HepG2 (cell line): ENCODE results near the gene C20orf144. TPM values are rescaled to one million over a fixed set of nuclear protein-coding genes. Genes with fewer than 3 reads are reported as not detected.

Source experiments
- FLYWCH1 ChIP-seq: sonication (generic); formaldehyde crosslinking; IDR thresholded peaks from 2 replicates; pipeline ENCODE4 v1.8.1; 2023; ENCODE audit warnings: mild to moderate bottlenecking, missing genetic modification reagents
- FUBP1 ChIP-seq: sonication (generic); formaldehyde crosslinking; IDR thresholded peaks from 2 replicates; pipeline ENCODE4 v1.5.1; 2020; ENCODE audit warnings: missing genetic modification reagents, mild to moderate bottlenecking, borderline replicate concordance
- KDM5B ChIP-seq: sonication (generic); formaldehyde crosslinking; IDR thresholded peaks from 2 replicates; pipeline ENCODE4 v1.4.0; 2020; ENCODE audit warnings: missing genetic modification reagents, mild to moderate bottlenecking, borderline replicate concordance
- MLX ChIP-seq: IDR thresholded peaks from 2 replicates; pipeline ENCODE4 v1.6.1; 2016
- MYNN ChIP-seq: sonication (generic); formaldehyde crosslinking; IDR thresholded peaks from 2 replicates; pipeline ENCODE4 v1.4.0; 2020; ENCODE audit warnings: mild to moderate bottlenecking, low read depth, missing genetic modification reagents
- NAIF1 ChIP-seq: sonication (generic); formaldehyde crosslinking; IDR thresholded peaks from 2 replicates; pipeline ENCODE4 v1.5.0; 2020; ENCODE audit warnings: mild to moderate bottlenecking, missing genetic modification reagents, borderline replicate concordance
- NCOA1 ChIP-seq: sonication (generic); formaldehyde crosslinking; IDR thresholded peaks from 2 replicates; pipeline ENCODE4 v1.9.0; 2021; ENCODE audit warnings: missing genetic modification reagents
- POLR2AphosphoS5 ChIP-seq: IDR thresholded peaks from 2 replicates; pipeline ENCODE4 v1.6.1; 2012; ENCODE audit warnings: low read depth, low read length
- POLR2G ChIP-seq: fragments of 200-400 bp; formaldehyde crosslinking; IDR thresholded peaks from 2 replicates; pipeline ENCODE4 v1.6.1; 2018; ENCODE audit warnings: mild to moderate bottlenecking, low read depth, low read length, moderate library complexity
- SMC3 ChIP-seq: IDR thresholded peaks from 2 replicates; pipeline ENCODE4 v1.6.1; 2011; ENCODE audit warnings: low read length, improper control_type of control experiment
- ZBTB21 ChIP-seq: sonication (generic); formaldehyde crosslinking; IDR thresholded peaks from 2 replicates; pipeline ENCODE4 v1.4.0; 2020; ENCODE audit warnings: missing genetic modification reagents
- ZC3H4 ChIP-seq: sonication (generic); formaldehyde crosslinking; IDR thresholded peaks from 2 replicates; pipeline ENCODE4 v1.4.0; 2020; ENCODE audit warnings: missing genetic modification reagents, borderline replicate concordance
- ZNF101 ChIP-seq: sonication (generic); formaldehyde crosslinking; IDR thresholded peaks from 2 replicates; pipeline ENCODE4 v1.4.0; 2020; ENCODE audit warnings: mild to moderate bottlenecking, low read depth, missing genetic modification reagents, borderline replicate concordance
- ZNF296 ChIP-seq: sonication (generic); formaldehyde crosslinking; conservative IDR thresholded peaks from 2 replicates; pipeline ENCODE4 v1.5.0; 2020; ENCODE audit warnings: mild to moderate bottlenecking, missing genetic modification reagents
- ZNF34 ChIP-seq: sonication (generic); formaldehyde crosslinking; IDR thresholded peaks from 2 replicates; pipeline ENCODE4 v1.4.0; 2020; ENCODE audit warnings: mild to moderate bottlenecking, missing genetic modification reagents, borderline replicate concordance
- ZNF564 ChIP-seq: sonication (generic); formaldehyde crosslinking; IDR thresholded peaks from 2 replicates; pipeline ENCODE4 v1.8.1; 2023; ENCODE audit warnings: mild to moderate bottlenecking, missing genetic modification reagents
- ZNF567 ChIP-seq: sonication (generic); formaldehyde crosslinking; IDR thresholded peaks from 2 replicates; pipeline ENCODE4 v1.8.1; 2023; ENCODE audit warnings: mild to moderate bottlenecking, missing genetic modification reagents, borderline replicate concordance
- polyA plus RNA-seq, 8 experiments: library from polyadenylated mRNA; depleted of rRNA in 3 of 8; stranded (reverse) in 7 of 8; unstranded in 1 of 8; fragments of >200 nt; fragmentation: Illumina TruSeq in 4 of 8; extraction: Trizol in 4 of 8; gene quantifications; 2 replicates each; pipeline versions ENCODE4 v1.2.1 to v1.2.3, GENCODE V29; 2011 to 2016; ENCODE audit warnings: low read depth in 4 of 8, missing spikeins in 1 of 8, mixed read lengths in 1 of 8; ENCODE audit not compliant: insufficient read depth in 1 of 8
- total RNA-seq, 5 experiments: library from RNA; depleted of rRNA; stranded (reverse); fragments of >200 nt; fragmentation: Illumina TruSeq; extraction: Trizol; gene quantifications; 2 replicates each; pipeline ENCODE4 v1.2.3, GENCODE V29; 2016; ENCODE audit warnings: low read depth in 1 of 5
- TF ChIP-seq, protein P1 (sequence below): sonication (generic); formaldehyde crosslinking; IDR thresholded peaks from 2 replicates; pipeline ENCODE4 v1.5.0; 2020; ENCODE audit warnings: missing genetic modification reagents, mild to moderate bottlenecking, borderline replicate concordance
- TF ChIP-seq, protein P2 (sequence below): sonication (generic); formaldehyde crosslinking; IDR thresholded peaks from 2 replicates; pipeline ENCODE4 v1.4.0; 2020; ENCODE audit warnings: missing genetic modification reagents

The C20orf144 gene
- total and polyA plus RNA-seq, 2 of the 13 experiments (the other 11 are each of a cell fraction or from before 2014, with no cell fraction given), result 0.09 to 0.16 TPM

GRCh38 chr20:33674294-33675135 lies 12.4 kb downstream of the C20orf144 start, which contains the start of gene NECAB3 (continued):
- TF ChIP-seq KDM5B (CRISPR knock-in tag), result peak; percentile 64; the same call in 1 of the 2 replicates
- TF ChIP-seq NCOA1 (CRISPR knock-in tag), result no peak
- peak; percentile 82; the same call in 1 of the 2 replicates for TF ChIP-seq ZNF564 (CRISPR knock-in tag)
- TF ChIP-seq FUBP1 (CRISPR knock-in tag), result peak; percentile 74
- 0 out of 2 replicates have a peak, but pooled peaks have one; percentile 81 for TF ChIP-seq MYNN (CRISPR knock-in tag)
- no peak for TF ChIP-seq ZBTB21 (CRISPR knock-in tag)
- TF ChIP-seq ZNF296 (CRISPR knock-in tag), result no peak; the same call in none of the 2 replicates
- no peak for TF ChIP-seq MLX (CRISPR knock-in tag)
- peak; percentile 72 for TF ChIP-seq POLR2AphosphoS5
- TF ChIP-seq SMC3, result no peak
- TF ChIP-seq, protein P1, sequence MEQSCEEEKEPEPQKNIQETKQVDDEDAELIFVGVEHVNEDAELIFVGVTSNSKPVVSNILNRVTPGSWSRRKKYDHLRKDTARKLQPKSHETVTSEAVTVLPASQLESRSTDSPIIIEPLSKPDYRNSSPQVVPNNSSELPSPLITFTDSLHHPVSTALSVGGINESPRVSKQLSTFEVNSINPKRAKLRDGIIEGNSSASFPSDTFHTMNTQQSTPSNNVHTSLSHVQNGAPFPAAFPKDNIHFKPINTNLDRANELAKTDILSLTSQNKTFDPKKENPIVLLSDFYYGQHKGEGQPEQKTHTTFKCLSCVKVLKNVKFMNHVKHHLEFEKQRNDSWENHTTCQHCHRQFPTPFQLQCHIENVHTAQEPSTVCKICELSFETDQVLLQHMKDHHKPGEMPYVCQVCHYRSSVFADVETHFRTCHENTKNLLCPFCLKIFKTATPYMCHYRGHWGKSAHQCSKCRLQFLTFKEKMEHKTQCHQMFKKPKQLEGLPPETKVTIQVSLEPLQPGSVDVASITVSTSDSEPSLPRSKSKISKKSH, result peak; percentile 89
- 0 out of 2 replicates have a peak, but pooled peaks have one; percentile 80 for TF ChIP-seq ZNF567 (CRISPR knock-in tag)
- TF ChIP-seq ZNF34 (CRISPR knock-in tag), result 0 out of 2 replicates have a peak, but pooled peaks have one; percentile 82
- TF ChIP-seq ZNF101 (CRISPR knock-in tag), result no peak
- no peak for TF ChIP-seq FLYWCH1 (CRISPR knock-in tag)
- TF ChIP-seq, protein P2, sequence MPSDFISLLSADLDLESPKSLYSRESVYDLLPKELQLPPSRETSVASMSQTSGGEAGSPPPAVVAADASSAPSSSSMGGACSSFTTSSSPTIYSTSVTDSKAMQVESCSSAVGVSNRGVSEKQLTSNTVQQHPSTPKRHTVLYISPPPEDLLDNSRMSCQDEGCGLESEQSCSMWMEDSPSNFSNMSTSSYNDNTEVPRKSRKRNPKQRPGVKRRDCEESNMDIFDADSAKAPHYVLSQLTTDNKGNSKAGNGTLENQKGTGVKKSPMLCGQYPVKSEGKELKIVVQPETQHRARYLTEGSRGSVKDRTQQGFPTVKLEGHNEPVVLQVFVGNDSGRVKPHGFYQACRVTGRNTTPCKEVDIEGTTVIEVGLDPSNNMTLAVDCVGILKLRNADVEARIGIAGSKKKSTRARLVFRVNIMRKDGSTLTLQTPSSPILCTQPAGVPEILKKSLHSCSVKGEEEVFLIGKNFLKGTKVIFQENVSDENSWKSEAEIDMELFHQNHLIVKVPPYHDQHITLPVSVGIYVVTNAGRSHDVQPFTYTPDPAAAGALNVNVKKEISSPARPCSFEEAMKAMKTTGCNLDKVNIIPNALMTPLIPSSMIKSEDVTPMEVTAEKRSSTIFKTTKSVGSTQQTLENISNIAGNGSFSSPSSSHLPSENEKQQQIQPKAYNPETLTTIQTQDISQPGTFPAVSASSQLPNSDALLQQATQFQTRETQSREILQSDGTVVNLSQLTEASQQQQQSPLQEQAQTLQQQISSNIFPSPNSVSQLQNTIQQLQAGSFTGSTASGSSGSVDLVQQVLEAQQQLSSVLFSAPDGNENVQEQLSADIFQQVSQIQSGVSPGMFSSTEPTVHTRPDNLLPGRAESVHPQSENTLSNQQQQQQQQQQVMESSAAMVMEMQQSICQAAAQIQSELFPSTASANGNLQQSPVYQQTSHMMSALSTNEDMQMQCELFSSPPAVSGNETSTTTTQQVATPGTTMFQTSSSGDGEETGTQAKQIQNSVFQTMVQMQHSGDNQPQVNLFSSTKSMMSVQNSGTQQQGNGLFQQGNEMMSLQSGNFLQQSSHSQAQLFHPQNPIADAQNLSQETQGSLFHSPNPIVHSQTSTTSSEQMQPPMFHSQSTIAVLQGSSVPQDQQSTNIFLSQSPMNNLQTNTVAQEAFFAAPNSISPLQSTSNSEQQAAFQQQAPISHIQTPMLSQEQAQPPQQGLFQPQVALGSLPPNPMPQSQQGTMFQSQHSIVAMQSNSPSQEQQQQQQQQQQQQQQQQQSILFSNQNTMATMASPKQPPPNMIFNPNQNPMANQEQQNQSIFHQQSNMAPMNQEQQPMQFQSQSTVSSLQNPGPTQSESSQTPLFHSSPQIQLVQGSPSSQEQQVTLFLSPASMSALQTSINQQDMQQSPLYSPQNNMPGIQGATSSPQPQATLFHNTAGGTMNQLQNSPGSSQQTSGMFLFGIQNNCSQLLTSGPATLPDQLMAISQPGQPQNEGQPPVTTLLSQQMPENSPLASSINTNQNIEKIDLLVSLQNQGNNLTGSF (CRISPR knock-in tag), result 0 out of 2 replicates have a peak, but pooled peaks have one; percentile 57
- TF ChIP-seq ZC3H4 (CRISPR knock-in tag), result no peak
- TF ChIP-seq NAIF1 (CRISPR knock-in tag), result peak; percentile 68; the same call in 1 of the 2 replicates
- peak; percentile 96 for TF ChIP-seq POLR2G
